OCI-LY7 (cell line): ENCODE results near the gene C10orf71.

Experiments
- EZH2phosphoT487 ChIP-seq: fragments of 200-600 bp; sonication (generic); IDR thresholded peaks from 2 replicates; pipeline ENCODE4 v1.6.1; 2018; ENCODE audit warnings: low read depth, borderline replicate concordance, mild to moderate bottlenecking, mixed run types, antibody characterized with exemption, low read length, moderate library complexity, mixed read lengths
- TF ChIP-seq, protein P1 (sequence below): fragments of 200-600 bp; sonication (generic); conservative IDR thresholded peaks from 2 replicates; pipeline ENCODE4 v1.5.1; 2014; ENCODE audit warnings: mild to moderate bottlenecking, antibody characterized with exemption, low read length, moderate library complexity, mixed read lengths

DNA sequence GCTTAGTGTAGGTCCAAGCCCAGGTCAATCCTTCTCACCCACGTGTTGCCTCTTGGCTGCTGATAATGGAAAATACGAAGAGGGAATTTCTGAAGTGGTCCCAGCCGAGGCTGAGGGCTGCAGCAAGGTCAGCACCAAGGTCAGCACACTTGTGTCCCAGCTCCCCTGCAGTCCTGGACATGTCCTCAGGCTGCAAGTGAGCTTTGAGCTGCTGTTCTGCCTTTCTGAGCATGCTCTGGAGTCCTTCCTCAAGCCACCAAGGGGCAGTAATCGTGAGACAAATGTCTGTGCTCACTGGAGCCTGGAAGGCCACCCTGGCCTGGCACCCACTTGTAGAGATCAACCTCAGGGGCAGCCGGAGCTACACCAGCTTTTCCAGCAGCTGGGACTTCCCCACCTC is 68.6 kb downstream of the C10orf71 start:
- TF ChIP-seq, protein P1, sequence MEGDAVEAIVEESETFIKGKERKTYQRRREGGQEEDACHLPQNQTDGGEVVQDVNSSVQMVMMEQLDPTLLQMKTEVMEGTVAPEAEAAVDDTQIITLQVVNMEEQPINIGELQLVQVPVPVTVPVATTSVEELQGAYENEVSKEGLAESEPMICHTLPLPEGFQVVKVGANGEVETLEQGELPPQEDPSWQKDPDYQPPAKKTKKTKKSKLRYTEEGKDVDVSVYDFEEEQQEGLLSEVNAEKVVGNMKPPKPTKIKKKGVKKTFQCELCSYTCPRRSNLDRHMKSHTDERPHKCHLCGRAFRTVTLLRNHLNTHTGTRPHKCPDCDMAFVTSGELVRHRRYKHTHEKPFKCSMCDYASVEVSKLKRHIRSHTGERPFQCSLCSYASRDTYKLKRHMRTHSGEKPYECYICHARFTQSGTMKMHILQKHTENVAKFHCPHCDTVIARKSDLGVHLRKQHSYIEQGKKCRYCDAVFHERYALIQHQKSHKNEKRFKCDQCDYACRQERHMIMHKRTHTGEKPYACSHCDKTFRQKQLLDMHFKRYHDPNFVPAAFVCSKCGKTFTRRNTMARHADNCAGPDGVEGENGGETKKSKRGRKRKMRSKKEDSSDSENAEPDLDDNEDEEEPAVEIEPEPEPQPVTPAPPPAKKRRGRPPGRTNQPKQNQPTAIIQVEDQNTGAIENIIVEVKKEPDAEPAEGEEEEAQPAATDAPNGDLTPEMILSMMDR, result no peak
- TF ChIP-seq EZH2phosphoT487, result no peak
